ENCODE measurements around the gene CDHR2. TPM values are rescaled to one million over a fixed set of nuclear protein-coding genes. Genes with fewer than 3 reads are reported as not detected.

Gene CDHR2
- total and polyA plus RNA-seq, 8 donors, result 0.13 to 18.7 (median 9.7) TPM

- no peak overlapping the region for H3K27ac ChIP-seq
- H3K4me1 ChIP-seq, result no peaks in the 10 kb centered on the region
- H3K4me3 ChIP-seq, result no peak overlapping the region
- no peaks in the 10 kb centered on the region for H3K36me3 ChIP-seq
- DNase-seq, result no peak
- peaks cover 0 to 33% (median 0%) of the 10 kb centered on the region in 3 donors for H3K27me3 ChIP-seq
- intact Hi-C loops (cut with DNase I; ENCODE audit: low total_unique reads), result no loop called here
- H3K9me3 ChIP-seq, result peaks cover 0 to 3% (median 0%) of the 10 kb centered on the region in 4 donors
- 40 to 62% (median 55%) methylated on average over 10 of the region's 10 CpGs for WGBS, 5 donors
- TF ChIP-seq EP300 (IDR thresholded peaks at IDR 0.05), result no peak
- TF ChIP-seq POLR2A (IDR thresholded peaks at IDR 0.05), result no peak
- TF ChIP-seq POLR2AphosphoS5 (IDR thresholded peaks at IDR 0.05), result no peak
- TF ChIP-seq, protein P1, sequence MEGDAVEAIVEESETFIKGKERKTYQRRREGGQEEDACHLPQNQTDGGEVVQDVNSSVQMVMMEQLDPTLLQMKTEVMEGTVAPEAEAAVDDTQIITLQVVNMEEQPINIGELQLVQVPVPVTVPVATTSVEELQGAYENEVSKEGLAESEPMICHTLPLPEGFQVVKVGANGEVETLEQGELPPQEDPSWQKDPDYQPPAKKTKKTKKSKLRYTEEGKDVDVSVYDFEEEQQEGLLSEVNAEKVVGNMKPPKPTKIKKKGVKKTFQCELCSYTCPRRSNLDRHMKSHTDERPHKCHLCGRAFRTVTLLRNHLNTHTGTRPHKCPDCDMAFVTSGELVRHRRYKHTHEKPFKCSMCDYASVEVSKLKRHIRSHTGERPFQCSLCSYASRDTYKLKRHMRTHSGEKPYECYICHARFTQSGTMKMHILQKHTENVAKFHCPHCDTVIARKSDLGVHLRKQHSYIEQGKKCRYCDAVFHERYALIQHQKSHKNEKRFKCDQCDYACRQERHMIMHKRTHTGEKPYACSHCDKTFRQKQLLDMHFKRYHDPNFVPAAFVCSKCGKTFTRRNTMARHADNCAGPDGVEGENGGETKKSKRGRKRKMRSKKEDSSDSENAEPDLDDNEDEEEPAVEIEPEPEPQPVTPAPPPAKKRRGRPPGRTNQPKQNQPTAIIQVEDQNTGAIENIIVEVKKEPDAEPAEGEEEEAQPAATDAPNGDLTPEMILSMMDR (IDR thresholded peaks at IDR 0.05), result no peak
Observed at GRCh38 chr5:176562189-176562588, 13.0 kb downstream of the CDHR2 start.

GRCh38 chr5:176564002-176564401 is 14.9 kb downstream of the CDHR2 start:
- intact Hi-C loops (cut with DNase I; ENCODE audit: low total_unique reads), result no loop called here
- Histone ChIP-seq H3K27ac (no peak overlapping the region), H3K4me1 (no peaks in the 10 kb centered on the region), H3K4me3 (no peak overlapping the region), H3K27me3 (peaks cover 0 to 48% (median 0%) of the 10 kb centered on the region in 3 donors), H3K36me3 (no peaks in the 10 kb centered on the region), H3K9me3 (peaks cover 0 to under 1% (median 0%) of the 10 kb centered on the region in 4 donors)
- TF ChIP-seq POLR2A (IDR thresholded peaks at IDR 0.05), result no peak
- no peak for TF ChIP-seq EP300 (IDR thresholded peaks at IDR 0.05)
- no peak for TF ChIP-seq POLR2AphosphoS5 (IDR thresholded peaks at IDR 0.05)
- TF ChIP-seq, protein P1 (IDR thresholded peaks at IDR 0.05), result no peak
- 74 to 84% (median 83%) methylated on average over 10 of the region's 10 CpGs for WGBS, 5 donors
- no peak for DNase-seq

DNA sequence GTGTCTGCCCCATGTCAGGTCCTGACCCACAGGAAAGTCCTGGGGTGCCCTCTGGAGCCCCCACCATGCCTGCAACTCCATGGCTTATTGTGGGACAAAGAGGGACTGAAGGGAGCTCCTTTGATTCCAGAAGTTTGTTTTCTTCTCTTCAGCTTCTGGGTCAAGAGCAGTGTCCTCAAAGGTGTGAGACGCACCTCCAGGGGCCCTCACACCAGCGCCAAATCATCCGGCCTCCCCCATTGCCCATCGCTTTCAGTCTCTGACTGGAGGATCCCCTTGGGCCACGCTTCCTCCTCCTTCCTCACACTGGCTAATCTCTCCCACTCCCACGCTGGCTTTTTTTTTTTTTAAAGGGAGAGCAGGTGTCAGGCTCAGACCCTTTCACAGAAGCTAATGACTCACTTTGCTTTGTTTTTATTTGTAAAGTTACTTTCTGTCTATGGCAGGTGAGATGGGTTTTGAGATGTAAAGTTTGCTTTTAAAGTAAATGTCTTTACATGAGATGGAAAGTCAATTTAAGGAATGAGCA is 16.7 kb downstream of the CDHR2 start:
- WGBS, 5 donors, result 45 to 51% (median 47%) methylated on average over 6 of the region's 6 CpGs

GRCh38 chr5:176568657-176569056 is 19.5 kb downstream of the CDHR2 start:
- no peak for DNase-seq
- TF ChIP-seq POLR2AphosphoS5 (IDR thresholded peaks at IDR 0.05), result no peak
- TF ChIP-seq, protein P1 (IDR thresholded peaks at IDR 0.05), result no peak
- TF ChIP-seq EP300 (IDR thresholded peaks at IDR 0.05), result no peak
- no peak for TF ChIP-seq POLR2A (IDR thresholded peaks at IDR 0.05)
- H3K4me1 ChIP-seq, result no peaks in the 10 kb centered on the region
- H3K9me3 ChIP-seq, result no peaks in the 10 kb centered on the region
- 74 to 83% (median 77%) methylated on average over 16 to 18 of the region's 18 CpGs for WGBS, 5 donors
- H3K27ac ChIP-seq, result no peak overlapping the region
- peaks cover 0 to 52% (median 2%) of the 10 kb centered on the region in 3 donors for H3K27me3 ChIP-seq
- H3K4me3 ChIP-seq, result no peak overlapping the region
- no peaks in the 10 kb centered on the region for H3K36me3 ChIP-seq
- intact Hi-C loops (cut with DNase I; ENCODE audit: low total_unique reads), result no loop called here

More for the DNA sequence above, 16.7 kb downstream of the CDHR2 start:
- TF ChIP-seq POLR2A (IDR thresholded peaks at IDR 0.05), result no peak
- no peak for TF ChIP-seq POLR2AphosphoS5 (IDR thresholded peaks at IDR 0.05)
- TF ChIP-seq, protein P1 (IDR thresholded peaks at IDR 0.05), result no peak
- no peak for TF ChIP-seq EP300 (IDR thresholded peaks at IDR 0.05)
- Histone ChIP-seq H3K4me3 (no peak overlapping the region), H3K36me3 (no peaks in the 10 kb centered on the region), H3K9me3 (no peaks in the 10 kb centered on the region), H3K27ac (no peak overlapping the region), H3K27me3 (peaks cover 0 to 53% (median 0%) of the 10 kb centered on the region in 3 donors), H3K4me1 (no peaks in the 10 kb centered on the region)
- no peak for DNase-seq
- intact Hi-C loops (cut with DNase I; ENCODE audit: low total_unique reads), result no loop called here

All from stomach (tissue), 9 donors.